HG03460 (cell line): ENCODE measurements around the gene TYSND1.
"Not testable (repeated sequence)": the region's sequence is repeated elsewhere in the genome, so short reads cannot be mapped to it uniquely, and the experiment has no call there.

Experiments
- ATAC-seq: cut with Tn5 transposase; IDR thresholded peaks from one replicate; pipeline ENCODE4 v1.9.1; 2021; ENCODE audit not compliant: unreplicated experiment

TYSND1 gene

GRCh38 chr10:70112071-70112470, 34.4 kb downstream of the TYSND1 start:
- no peak for ATAC-seq

- no peak for ATAC-seq
Measured at GRCh38 chr10:70111496-70111895, 35.0 kb downstream of the TYSND1 start.

- ATAC-seq: no peak
Measured at GRCh38 chr10:70109064-70109729, 37.3 kb downstream of the TYSND1 start.

- peak; percentile 59 for ATAC-seq
Measured at GRCh38 chr10:70106958-70107791, 39.3 kb downstream of the TYSND1 start.

GRCh38 chr10:70101668-70102067, 44.8 kb downstream of the TYSND1 start:
- no peak for ATAC-seq

GRCh38 chr10:70101068-70101562, 45.4 kb downstream of the TYSND1 start:
- ATAC-seq: not testable (repeated sequence)

GRCh38 chr10:70098271-70098670, 48.2 kb downstream of the TYSND1 start:
- ATAC-seq: no peak

- ATAC-seq: no peak
Measured at GRCh38 chr10:70097459-70097858, 49.0 kb downstream of the TYSND1 start.

GRCh38 chr10:70096705-70097420, 49.6 kb downstream of the TYSND1 start:
- no peak for ATAC-seq

- ATAC-seq: no peak
Measured at GRCh38 chr10:70096016-70096704, 50.3 kb downstream of the TYSND1 start.

- ATAC-seq: no peak
Measured at GRCh38 chr10:70094250-70094649, 52.2 kb downstream of the TYSND1 start.

- no peak for ATAC-seq
Measured at GRCh38 chr10:70093335-70093944, 53.1 kb downstream of the TYSND1 start.

GRCh38 chr10:70092389-70092718, 54.1 kb downstream of the TYSND1 start:
- no peak for ATAC-seq

- no peak for ATAC-seq
Measured at GRCh38 chr10:70090951-70091350, 55.5 kb downstream of the TYSND1 start.

- ATAC-seq: no peak
Measured at GRCh38 chr10:70090013-70090412, 56.5 kb downstream of the TYSND1 start.

- ATAC-seq: no peak
Measured at GRCh38 chr10:70088308-70088698, 58.2 kb downstream of the TYSND1 start.
